AG04450 (cell line): ENCODE data around the gene MOK. TPM values are rescaled to one million over a fixed set of nuclear protein-coding genes. Genes with fewer than 3 reads are reported as not detected.

Source experiments
- CTCF ChIA-PET: fragments of 300-600, 350-600 bp; formaldehyde crosslinking; extraction: SDS; loops from one replicate; lab custom pipeline; 2022; ENCODE audit warnings: antibody characterized with exemption, inconsistent platforms; lab: Charles Lee
- POLR2A ChIA-PET: fragments of 350-600 bp; formaldehyde crosslinking; extraction: SDS; loops from one replicate; lab custom pipeline; 2021; ENCODE audit warnings: antibody characterized with exemption, inconsistent platforms; lab: Yijun Ruan, JAX
- DNase-seq: peaks from one replicate; pipeline ENCODE4 v3.0.0-alpha.2; 2011; ENCODE audit warnings: low read depth, low spot score
- H3K27ac ChIP-seq: one replicate; pipeline ENCODE4 v1.5.1; 2012; ENCODE audit warnings: low read depth, low read length, control low read depth
- H3K27me3 ChIP-seq: one replicate; pipeline ENCODE4 v1.6.0; 2012; ENCODE audit warnings: low read length; ENCODE audit not compliant: control insufficient read depth, insufficient read depth
- H3K4me3 ChIP-seq: 2 replicates; pipeline ENCODE4 v1.5.1; 2011; ENCODE audit warnings: mild to moderate bottlenecking, low read depth, low read length, control low read depth
- H3K9me3 ChIP-seq: 2 replicates; pipeline ENCODE4 v1.5.1; 2012; ENCODE audit warnings: low read length; ENCODE audit not compliant: control insufficient read depth, insufficient read depth
- polyA plus RNA-seq: library from polyadenylated mRNA; depleted of rRNA; stranded (reverse); fragments of >200 nt; gene quantifications from 2 replicates; pipeline ENCODE4 v1.2.3, GENCODE V29; 2011
- TF ChIP-seq, protein P1 (sequence below): IDR thresholded peaks from 2 replicates; pipeline ENCODE4 v1.5.1; 2011; ENCODE audit warnings: low read depth, low read length, control low read depth, inconsistent platforms

MOK gene
- polyA plus RNA-seq, 1 experiment, result 12.6 TPM

DNA sequence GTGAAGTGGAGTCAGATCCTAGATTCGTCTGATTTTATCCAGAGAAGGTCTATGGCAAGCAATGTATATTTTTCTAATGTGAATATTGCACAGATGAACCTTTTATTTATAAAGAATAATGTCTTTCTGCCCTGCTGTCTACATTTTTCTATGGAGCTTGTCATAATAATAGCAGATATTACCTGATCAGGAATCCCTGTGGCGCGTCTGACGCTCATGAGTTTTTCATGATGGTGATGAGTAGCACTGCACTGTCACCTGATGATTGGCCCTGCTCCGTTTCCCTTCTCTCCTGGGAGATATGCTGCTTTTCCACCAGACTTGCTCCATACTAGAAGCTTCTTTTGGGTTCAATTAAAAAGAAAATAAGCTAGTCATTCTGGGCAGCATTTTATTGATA, 37.3 kb upstream of the MOK start:
- Histone ChIP-seq H3K9me3 (no peaks in the 10 kb centered on the region), H3K27me3 (no peaks in the 10 kb centered on the region), H3K4me3 (no peak overlapping the region), H3K27ac (no peak overlapping the region)
- no peak for DNase-seq
- ChIA-PET CTCF (interaction anchor here (0.6 to 0.9 kb wide), 2 partner anchors 19 to 1561 kb away, joined by 3 to 6 read pairs; no protein-coding TSS in a partner anchor), POLR2A (no interaction called here)
- TF ChIP-seq, protein P1, sequence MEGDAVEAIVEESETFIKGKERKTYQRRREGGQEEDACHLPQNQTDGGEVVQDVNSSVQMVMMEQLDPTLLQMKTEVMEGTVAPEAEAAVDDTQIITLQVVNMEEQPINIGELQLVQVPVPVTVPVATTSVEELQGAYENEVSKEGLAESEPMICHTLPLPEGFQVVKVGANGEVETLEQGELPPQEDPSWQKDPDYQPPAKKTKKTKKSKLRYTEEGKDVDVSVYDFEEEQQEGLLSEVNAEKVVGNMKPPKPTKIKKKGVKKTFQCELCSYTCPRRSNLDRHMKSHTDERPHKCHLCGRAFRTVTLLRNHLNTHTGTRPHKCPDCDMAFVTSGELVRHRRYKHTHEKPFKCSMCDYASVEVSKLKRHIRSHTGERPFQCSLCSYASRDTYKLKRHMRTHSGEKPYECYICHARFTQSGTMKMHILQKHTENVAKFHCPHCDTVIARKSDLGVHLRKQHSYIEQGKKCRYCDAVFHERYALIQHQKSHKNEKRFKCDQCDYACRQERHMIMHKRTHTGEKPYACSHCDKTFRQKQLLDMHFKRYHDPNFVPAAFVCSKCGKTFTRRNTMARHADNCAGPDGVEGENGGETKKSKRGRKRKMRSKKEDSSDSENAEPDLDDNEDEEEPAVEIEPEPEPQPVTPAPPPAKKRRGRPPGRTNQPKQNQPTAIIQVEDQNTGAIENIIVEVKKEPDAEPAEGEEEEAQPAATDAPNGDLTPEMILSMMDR, result no peak

DNA sequence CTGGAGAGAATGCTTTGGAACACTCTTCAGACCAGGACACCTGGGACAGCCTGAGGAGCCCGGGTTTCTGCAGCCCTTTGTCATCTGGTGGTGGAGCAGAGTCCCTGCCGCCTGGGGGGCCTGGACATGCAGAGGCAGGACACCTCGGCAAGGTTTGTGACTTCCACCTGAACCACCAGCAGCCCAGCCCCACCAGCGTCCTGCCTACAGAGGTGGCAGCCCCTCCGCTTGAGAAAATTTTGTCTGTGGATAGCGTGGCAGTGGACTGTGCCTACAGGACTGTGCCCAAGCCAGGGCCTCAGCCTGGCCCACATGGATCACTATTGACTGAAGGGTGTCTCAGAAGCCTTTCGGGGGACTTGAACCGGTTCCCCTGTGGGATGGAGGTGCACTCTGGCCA, 36.6 kb upstream of the MOK start:
- POLR2A ChIA-PET, result no interaction called here
- TF ChIP-seq, protein P1, result no peak

DNA sequence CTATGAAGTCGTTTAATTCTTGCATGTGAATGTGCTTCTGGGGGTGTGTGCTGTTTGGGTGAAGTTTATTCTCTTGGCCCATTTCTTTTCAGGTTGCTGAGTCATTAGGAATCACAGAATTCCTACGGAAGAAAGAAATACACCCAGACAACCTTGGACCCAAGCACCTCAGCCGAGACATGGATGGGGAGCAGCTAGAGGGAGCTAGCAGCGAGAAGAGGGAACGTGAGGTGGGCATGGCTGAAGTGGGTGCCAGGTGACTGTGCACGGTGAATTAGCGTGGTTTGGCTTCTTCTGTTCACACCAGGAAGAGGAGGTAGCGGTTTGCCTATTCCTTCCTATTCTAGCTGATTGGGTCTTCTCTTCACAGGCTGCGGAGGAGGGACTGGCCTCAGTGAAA, 33.8 kb upstream of the MOK start:
- TF ChIP-seq, protein P1, result no peak
- no peak overlapping the region for H3K27ac ChIP-seq
- POLR2A ChIA-PET, result no interaction called here
- H3K4me3 ChIP-seq, result no peak overlapping the region
- no peaks in the 10 kb centered on the region for H3K27me3 ChIP-seq
- CTCF ChIA-PET, result no interaction called here
- H3K9me3 ChIP-seq, result no peaks in the 10 kb centered on the region
- no peak for DNase-seq

More for the DNA sequence above, 36.6 kb upstream of the MOK start:
- CTCF ChIA-PET, result interaction anchor here (0.9 kb wide), 1 partner anchor 19 kb away, joined by 3 read pairs; no protein-coding TSS in a partner anchor
- H3K27me3 ChIP-seq, result no peaks in the 10 kb centered on the region
- H3K4me3 ChIP-seq, result no peak overlapping the region
- no peaks in the 10 kb centered on the region for H3K9me3 ChIP-seq
- DNase-seq, result no peak
- no peak overlapping the region for H3K27ac ChIP-seq

DNA sequence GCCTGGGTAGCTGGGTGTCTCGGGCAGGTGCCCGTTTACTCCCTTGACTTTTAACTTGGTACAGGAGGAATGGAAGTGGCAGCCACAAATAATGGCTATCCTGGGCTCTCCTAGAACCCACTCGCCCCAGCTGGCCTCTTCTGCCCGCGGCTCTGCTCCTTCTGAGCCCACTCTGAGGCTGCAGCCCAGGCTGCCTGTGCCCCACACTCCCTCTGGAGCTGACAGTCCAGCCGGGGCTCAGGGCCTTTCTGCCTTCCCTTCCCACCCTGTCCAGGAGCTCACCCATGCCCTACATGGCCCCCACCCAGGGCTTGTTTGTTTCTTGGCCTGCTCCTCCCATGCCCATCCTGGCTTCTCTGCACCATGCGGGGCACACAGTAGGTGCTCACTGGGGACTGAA, 30.2 kb upstream of the MOK start:
- POLR2A ChIA-PET, result no interaction called here
- no peaks in the 10 kb centered on the region for H3K9me3 ChIP-seq
- no peak overlapping the region for H3K27ac ChIP-seq
- DNase-seq, result no peak
- no peak overlapping the region for H3K4me3 ChIP-seq
- H3K27me3 ChIP-seq, result no peaks in the 10 kb centered on the region
- TF ChIP-seq, protein P1, result no peak
- CTCF ChIA-PET, result interaction anchor here (1.4 kb wide), 1 partner anchor 13 kb away, joined by 5 read pairs; no protein-coding TSS in a partner anchor

DNA sequence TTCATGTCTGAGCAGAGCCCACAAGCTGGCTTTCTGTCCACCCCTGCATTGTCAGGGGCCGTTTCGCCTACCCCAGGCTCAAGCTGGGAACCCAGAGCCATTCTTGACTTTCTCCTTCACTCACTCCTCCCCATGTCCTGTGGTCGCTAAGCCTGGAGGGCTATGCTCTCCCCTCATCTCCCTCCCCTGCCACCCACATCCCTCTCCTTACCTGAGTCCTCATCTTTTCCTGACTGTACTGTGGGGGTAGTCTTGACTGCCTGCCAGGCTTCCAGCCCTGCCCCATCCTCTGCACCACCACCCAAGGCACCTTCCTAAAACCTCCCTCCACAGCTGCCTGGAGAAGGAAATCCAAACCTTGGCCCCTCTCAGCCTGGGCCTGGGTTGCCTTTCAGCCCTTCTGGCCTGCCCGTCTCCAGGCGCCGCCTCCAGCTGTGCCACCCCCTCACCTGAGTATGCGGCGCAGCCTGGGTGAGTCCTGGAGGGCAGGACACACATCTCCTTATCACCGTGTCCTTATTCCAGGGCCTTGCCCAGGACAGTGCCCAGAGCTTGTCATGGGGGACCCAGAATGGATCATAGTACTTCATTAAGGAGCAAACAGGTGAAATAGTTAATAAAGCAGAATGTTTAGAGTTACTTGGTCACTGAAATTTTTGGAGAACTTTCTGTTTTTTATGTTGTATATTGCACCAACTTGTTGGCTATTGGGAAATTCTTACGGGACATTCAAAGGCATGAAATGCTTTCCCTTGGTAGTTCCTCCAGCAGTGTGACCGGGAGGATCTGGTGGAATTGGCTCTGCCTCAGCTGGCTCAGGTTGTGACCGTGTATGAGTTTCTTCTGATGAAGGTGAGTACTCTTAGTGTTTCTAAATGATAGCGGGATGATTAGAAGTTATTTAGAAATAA, 29.1 kb upstream of the MOK start:
- CTCF ChIA-PET, result no interaction called here

More for the DNA sequence above, 29.1 kb upstream of the MOK start:
- H3K4me3 ChIP-seq, result no peak overlapping the region
- POLR2A ChIA-PET, result interaction anchor here (0.7 kb wide), 1 partner anchor 13 kb away, joined by 9 read pairs; no protein-coding TSS in a partner anchor
- no peak for DNase-seq
- H3K27me3 ChIP-seq, result no peaks in the 10 kb centered on the region
- H3K27ac ChIP-seq, result no peak overlapping the region
- H3K9me3 ChIP-seq, result no peaks in the 10 kb centered on the region
- TF ChIP-seq, protein P1, result no peak
